Thoracic aorta (tissue), 2 donors: ENCODE data around the gene SLC39A11. TPM values are rescaled to one million over a fixed set of nuclear protein-coding genes. Genes with fewer than 3 reads are reported as not detected.
"Not testable (repeated sequence)": the region's sequence is repeated elsewhere in the genome, so short reads cannot be mapped to it uniquely, and the experiment has no call there.

Experiments used
- ATAC-seq: fragments of 150-250 bp; one replicate; pipeline ENCODE4 v1.8.0; 2017; ENCODE audit warnings: low read depth; ENCODE audit not compliant: insufficient number of reproducible peaks, low FRiP score
- DNase-seq: peaks from one replicate; pipeline ENCODE4 v3.0.0-alpha.2; 2020; ENCODE audit warnings: low spot score
- H3K27ac ChIP-seq, 2 donors: fragments of 200-600 bp; sonication (generic); 1 replicate in 1 of 2; 2 replicates in 1 of 2; pipeline ENCODE4 v1.5.1; 2016; ENCODE audit warnings: mild to moderate bottlenecking in 2 of 2, moderate library complexity in 2 of 2
- H3K27me3 ChIP-seq: fragments of 200-600 bp; sonication (generic); replicated peaks from 2 replicates; pipeline ENCODE4 v1.6.0; 2016; ENCODE audit warnings: mild to moderate bottlenecking; ENCODE audit not compliant: insufficient read depth
- H3K36me3 ChIP-seq: fragments of 200-600 bp; sonication (generic); one replicate; pipeline ENCODE4 v1.5.1; 2016
- H3K4me1 ChIP-seq, 2 donors: fragments of 200-600 bp; sonication (generic); 1 replicate in 1 of 2; 2 replicates in 1 of 2; pipeline versions ENCODE4 v1.5.1 to v1.6.0; 2016; ENCODE audit warnings: low read depth in 2 of 2, mild to moderate bottlenecking in 1 of 2; ENCODE audit not compliant: control insufficient read depth in 1 of 2
- H3K4me3 ChIP-seq: fragments of 200-600 bp; sonication (generic); 2 replicates; pipeline ENCODE4 v1.5.1; 2016; ENCODE audit warnings: mild to moderate bottlenecking
- H3K9me3 ChIP-seq: fragments of 200-600 bp; sonication (generic); 2 replicates; pipeline ENCODE4 v1.5.1; 2016
- CTCF ChIP-seq: fragments of 200-600 bp; sonication (generic); IDR thresholded peaks from one replicate; pipeline ENCODE4 v1.5.1; 2019; ENCODE audit warnings: antibody characterized with exemption
- total RNA-seq, 2 donors: library from RNA; depleted of rRNA; stranded (reverse); fragments of >200 nt; gene quantifications; one replicate each; pipeline versions ENCODE4 v1.1.0 to v1.2.3, GENCODE V29; 2016

SLC39A11 gene
- total RNA-seq, 2 donors from 2014 or later, result 12.0 to 29.1 TPM

GRCh38 chr17:72833128-72833765 lies 259.2 kb downstream of the SLC39A11 start:
- H3K9me3 ChIP-seq, result no peaks in the 10 kb centered on the region
- ATAC-seq, result no peak
- H3K36me3 ChIP-seq, result no peaks in the 10 kb centered on the region
- no peaks in the 10 kb centered on the region for H3K4me1 ChIP-seq
- no peaks in the 10 kb centered on the region for H3K27me3 ChIP-seq
- TF ChIP-seq CTCF, result no peak
- DNase-seq, result no peak
- no peak overlapping the region for H3K27ac ChIP-seq
- H3K4me3 ChIP-seq, result no peak overlapping the region

GRCh38 chr17:72832306-72832705 lies 260.2 kb downstream of the SLC39A11 start:
- DNase-seq (no peak), ATAC-seq (no peak)
- no peaks in the 10 kb centered on the region for H3K27me3 ChIP-seq
- no peaks in the 10 kb centered on the region for H3K9me3 ChIP-seq
- TF ChIP-seq CTCF, result no peak
- no peaks in the 10 kb centered on the region for H3K4me1 ChIP-seq
- no peak overlapping the region for H3K27ac ChIP-seq
- H3K4me3 ChIP-seq, result no peak overlapping the region
- H3K36me3 ChIP-seq, result no peaks in the 10 kb centered on the region

- H3K4me1 ChIP-seq, result no peaks in the 10 kb centered on the region
- H3K9me3 ChIP-seq, result peaks cover 7% of the 10 kb centered on the region
- no peak for TF ChIP-seq CTCF
- peaks cover 8% of the 10 kb centered on the region for H3K36me3 ChIP-seq
- DNase-seq, result no peak
- no peaks in the 10 kb centered on the region for H3K27me3 ChIP-seq
- ATAC-seq, result no peak
- no peak overlapping the region for H3K4me3 ChIP-seq
- no peak overlapping the region for H3K27ac ChIP-seq
Measured at GRCh38 chr17:72829883-72830282, 262.6 kb downstream of the SLC39A11 start.

- DNase-seq, result no peak
- no peak for TF ChIP-seq CTCF
- Histone ChIP-seq H3K36me3 (peaks cover 14% of the 10 kb centered on the region), H3K27me3 (no peaks in the 10 kb centered on the region), H3K9me3 (peaks cover 7% of the 10 kb centered on the region), H3K27ac (no peak overlapping the region), H3K4me1 (no peaks in the 10 kb centered on the region), H3K4me3 (no peak overlapping the region)
- no peak for ATAC-seq
Measured at GRCh38 chr17:72826602-72827001, 265.9 kb downstream of the SLC39A11 start.

GRCh38 chr17:72826059-72826458 lies 266.4 kb downstream of the SLC39A11 start:
- H3K4me1 ChIP-seq, ATAC-seq, H3K4me3 ChIP-seq, H3K27ac ChIP-seq, DNase-seq, H3K9me3 ChIP-seq, H3K27me3 ChIP-seq: not testable (repeated sequence)
- H3K36me3 ChIP-seq, result peaks cover 16% of the 10 kb centered on the region

- no peak for TF ChIP-seq CTCF
- no peak overlapping the region for H3K4me3 ChIP-seq
- ATAC-seq, result no peak
Measured at GRCh38 chr17:72825218-72825617, 267.3 kb downstream of the SLC39A11 start.

GRCh38 chr17:72824267-72824666 lies 268.2 kb downstream of the SLC39A11 start:
- H3K4me3 ChIP-seq, H3K27me3 ChIP-seq, H3K27ac ChIP-seq, DNase-seq, ATAC-seq, H3K4me1 ChIP-seq, H3K9me3 ChIP-seq: not testable (repeated sequence)
- peaks cover 16% of the 10 kb centered on the region for H3K36me3 ChIP-seq

More at GRCh38 chr17:72825218-72825617, 267.3 kb downstream of the SLC39A11 start:
- Histone ChIP-seq H3K9me3 (peaks cover 7% of the 10 kb centered on the region), H3K27ac (no peak overlapping the region), H3K4me1 (no peaks in the 10 kb centered on the region), H3K27me3 (no peaks in the 10 kb centered on the region), H3K36me3 (peaks cover 16% of the 10 kb centered on the region)
- DNase-seq, result no peak
